CD4-positive, alpha-beta T cell treated with Interleukin-17A for 4 hours (primary cell): ENCODE measurements around the gene RTN4R.
A peak's percentile ranks its signal among the peaks of the same experiment; 100 is the strongest.

ENCODE experiments used
- DNase-seq: peaks from one replicate; pipeline ENCODE4 v3.0.0-alpha.2; 2020; ENCODE audit warnings: mixed read lengths

RTN4R gene

GRCh38 chr22:20240900-20241299 lies 27.2 kb downstream of the RTN4R start:
- no peak for DNase-seq

GRCh38 chr22:20240447-20240764 lies 27.7 kb downstream of the RTN4R start:
- no peak for DNase-seq

GRCh38 chr22:20239676-20240446 lies 28.3 kb downstream of the RTN4R start:
- DNase-seq, result no peak

GRCh38 chr22:20238901-20239675 lies 29.0 kb downstream of the RTN4R start:
- peak; percentile 34 for DNase-seq

GRCh38 chr22:20238536-20238900 lies 29.6 kb downstream of the RTN4R start:
- peak; percentile 72 for DNase-seq

- DNase-seq, result peak; percentile 71
Observed at GRCh38 chr22:20237480-20238440, 30.4 kb downstream of the RTN4R start.

- no peak for DNase-seq
Observed at GRCh38 chr22:20236052-20236717, 31.9 kb downstream of the RTN4R start.

GRCh38 chr22:20235389-20235991 lies 32.6 kb downstream of the RTN4R start:
- no peak for DNase-seq

- DNase-seq, result no peak
Observed at GRCh38 chr22:20234760-20235388, 33.2 kb downstream of the RTN4R start.

GRCh38 chr22:20234314-20234682 lies 33.8 kb downstream of the RTN4R start:
- no peak for DNase-seq

- no peak for DNase-seq
Observed at GRCh38 chr22:20233351-20234313, 34.5 kb downstream of the RTN4R start.

GRCh38 chr22:20232781-20233180 lies 35.3 kb downstream of the RTN4R start:
- DNase-seq, result no peak

- DNase-seq, result no peak
Observed at GRCh38 chr22:20232237-20232598, 35.9 kb downstream of the RTN4R start.

- DNase-seq, result no peak
Observed at GRCh38 chr22:20231514-20232236, 36.4 kb downstream of the RTN4R start.

GRCh38 chr22:20230777-20231420 lies 37.2 kb downstream of the RTN4R start:
- DNase-seq, result no peak

- no peak for DNase-seq
Observed at GRCh38 chr22:20229916-20230775, 38.0 kb downstream of the RTN4R start.

- DNase-seq, result no peak
Observed at GRCh38 chr22:20228939-20229272, 39.2 kb downstream of the RTN4R start.
